ENCODE measurements around the gene ZNF408. TPM values are rescaled to one million over a fixed set of nuclear protein-coding genes. Genes with fewer than 3 reads are reported as not detected.

Gene ZNF408
- total RNA-seq, 1 experiment from 2014 or later, result 19.8 TPM

- TF ChIP-seq POLR2AphosphoS5 (IDR thresholded peaks at IDR 0.05; ENCODE audit: low read depth, low read length) (no peak), SIN3A (IDR thresholded peaks at IDR 0.05; ENCODE audit: borderline replicate concordance, insufficient read depth, low read depth, low read length) (no peak), CTCF (IDR thresholded peaks at IDR 0.05) (no peak), TCF7L2 (IDR thresholded peaks at IDR 0.05; ENCODE audit: low read depth, low read length) (no peak), REST (IDR thresholded peaks at IDR 0.05; ENCODE audit: insufficient read depth in 1 of 2, low read depth in 2 of 2, low read length in 1 of 2) (no peak)
- Histone ChIP-seq H3K4me1 (ENCODE audit: control insufficient read depth, insufficient read depth, low read length) (peaks cover 12% of the 10 kb centered on the region), H3K27ac (ENCODE audit: low read length) (no peak overlapping the region), H3K27me3 (ENCODE audit: control insufficient read depth, insufficient read depth, low read length) (no peaks in the 10 kb centered on the region), H3K36me3 (ENCODE audit: control insufficient read depth, insufficient read depth, low read length) (no peaks in the 10 kb centered on the region), H3K4me3 (ENCODE audit: low read depth in 2 of 2, low read length in 2 of 2) (no peak overlapping the region), H3K9me3 (ENCODE audit: control insufficient read depth, insufficient read depth, low read depth, low read length) (no peaks in the 10 kb centered on the region)
- POLR2A ChIA-PET, result no interaction called here
- DNase-seq (ENCODE audit: low read depth, low spot score) (no peak), ATAC-seq (no peak)
- CTCF ChIA-PET, result no interaction called here
- intact Hi-C loops (cut with micrococcal nuclease; ENCODE audit: unreplicated experiment) (no loop called here), in situ Hi-C loops (cut with HindIII; ENCODE audit: low pct_unique_long_range_greater_than_20kb, low sequenced_read_pairs) (no loop called here)
- BruUV-seq (replicated peaks), result no TSS peak
Measured at GRCh38 chr11:46722566-46723358, 21.9 kb downstream of the ZNF408 start.

- Histone ChIP-seq H3K4me1 (ENCODE audit: control insufficient read depth, insufficient read depth, low read length) (peaks cover 6% of the 10 kb centered on the region), H3K36me3 (ENCODE audit: control insufficient read depth, insufficient read depth, low read length) (no peaks in the 10 kb centered on the region), H3K4me3 (ENCODE audit: low read depth in 2 of 2, low read length in 2 of 2) (no peak overlapping the region), H3K27ac (ENCODE audit: low read length) (no peak overlapping the region), H3K27me3 (ENCODE audit: control insufficient read depth, insufficient read depth, low read length) (no peaks in the 10 kb centered on the region), H3K9me3 (ENCODE audit: control insufficient read depth, insufficient read depth, low read depth, low read length) (no peaks in the 10 kb centered on the region)
- no peak for ATAC-seq
- ChIA-PET POLR2A (no interaction called here), CTCF (no interaction called here)
- no peak for DNase-seq (ENCODE audit: low read depth, low spot score)
- TF ChIP-seq REST (IDR thresholded peaks at IDR 0.05; ENCODE audit: insufficient read depth in 1 of 2, low read depth in 2 of 2, low read length in 1 of 2) (no peak), POLR2AphosphoS5 (IDR thresholded peaks at IDR 0.05; ENCODE audit: low read depth, low read length) (no peak), TCF7L2 (IDR thresholded peaks at IDR 0.05; ENCODE audit: low read depth, low read length) (no peak), CTCF (IDR thresholded peaks at IDR 0.05) (no peak), SIN3A (IDR thresholded peaks at IDR 0.05; ENCODE audit: borderline replicate concordance, insufficient read depth, low read depth, low read length) (no peak)
- in situ Hi-C loops (cut with HindIII; ENCODE audit: low pct_unique_long_range_greater_than_20kb, low sequenced_read_pairs) (no loop called here), intact Hi-C loops (cut with micrococcal nuclease; ENCODE audit: unreplicated experiment) (no loop called here)
- BruUV-seq (replicated peaks), result no TSS peak
Measured at GRCh38 chr11:46723359-46723680, 22.5 kb downstream of the ZNF408 start.

All from Panc1 (cell line).